NCI-H524 treated with DMSO at 0.1 percent for 48 hours (cell line): ENCODE measurements around the gene TMIGD2.
"Not testable (repeated sequence)": the region's sequence is repeated elsewhere in the genome, so short reads cannot be mapped to it uniquely, and the experiment has no call there.

ENCODE experiments used
- DNase-seq: peaks from one replicate; lab custom pipeline; 2025; lab: John Stamatoyannopoulos, UW

Gene TMIGD2

GRCh38 chr19:4297901-4298809 lies 4.0 kb downstream of the TMIGD2 start:
- DNase-seq, result no peak

- DNase-seq, result peak; percentile 95
Measured at GRCh38 chr19:4295972-4296771, 6.0 kb downstream of the TMIGD2 start.

GRCh38 chr19:4294389-4294788 lies 7.8 kb downstream of the TMIGD2 start:
- no peak for DNase-seq

GRCh38 chr19:4292515-4292914 lies 9.7 kb downstream of the TMIGD2 start:
- no peak for DNase-seq

GRCh38 chr19:4291184-4291732 lies 10.9 kb downstream of the TMIGD2 start:
- no peak for DNase-seq

- DNase-seq, result no peak
Measured at GRCh38 chr19:4288091-4288777, 14.0 kb downstream of the TMIGD2 start.

- DNase-seq, result not testable (repeated sequence)
Measured at GRCh38 chr19:4286141-4286540, 16.0 kb downstream of the TMIGD2 start.

GRCh38 chr19:4284974-4285373 lies 17.2 kb downstream of the TMIGD2 start:
- no peak for DNase-seq

- DNase-seq, result no peak
Measured at GRCh38 chr19:4284176-4284958, 17.8 kb downstream of the TMIGD2 start.

- no peak for DNase-seq
Measured at GRCh38 chr19:4279530-4280422, 22.4 kb downstream of the TMIGD2 start.

- DNase-seq, result no peak
Measured at GRCh38 chr19:4279267-4279529, 23.0 kb downstream of the TMIGD2 start.

GRCh38 chr19:4278419-4279266 lies 23.5 kb downstream of the TMIGD2 start, which contains the start of gene SHD:
SHD (plus strand) TSS chr19:4279266; CDS start chr19:4280064, 798 bp downstream.
- no peak for DNase-seq

GRCh38 chr19:4278010-4278409 lies 24.2 kb downstream of the TMIGD2 start:
- DNase-seq, result no peak

GRCh38 chr19:4277191-4277696 lies 24.9 kb downstream of the TMIGD2 start:
- DNase-seq, result no peak

- not testable (repeated sequence) for DNase-seq
Measured at GRCh38 chr19:4274321-4274686, 27.9 kb downstream of the TMIGD2 start.

- no peak for DNase-seq
Measured at GRCh38 chr19:4272894-4273293, 29.3 kb downstream of the TMIGD2 start.

GRCh38 chr19:4268816-4269430 lies 33.3 kb downstream of the TMIGD2 start:
- no peak for DNase-seq

- DNase-seq, result no peak
Measured at GRCh38 chr19:4267901-4268815, 34.0 kb downstream of the TMIGD2 start.
